Tibial nerve (tissue), 3 donors: ENCODE measurements around the gene SCUBE3.

Source experiments
- CTCF ChIP-seq, 5 experiments: fragments of 200-600 bp in 3 of 5; fragments of 450-650 bp in 2 of 5; sonication (generic) in 3 of 5; IDR thresholded peaks; one replicate each; pipeline ENCODE4 v1.5.1; 2016 to 2019; ENCODE audit warnings: antibody characterized with exemption in 5 of 5, mild to moderate bottlenecking in 3 of 5, moderate library complexity in 2 of 5
- POLR2A ChIP-seq, 2 donors: fragments of 450-650 bp; IDR thresholded peaks; one replicate each; pipeline ENCODE4 v1.6.1; 2017; ENCODE audit warnings: antibody characterized with exemption in 2 of 2, mild to moderate bottlenecking in 2 of 2, moderate library complexity in 2 of 2

DNA sequence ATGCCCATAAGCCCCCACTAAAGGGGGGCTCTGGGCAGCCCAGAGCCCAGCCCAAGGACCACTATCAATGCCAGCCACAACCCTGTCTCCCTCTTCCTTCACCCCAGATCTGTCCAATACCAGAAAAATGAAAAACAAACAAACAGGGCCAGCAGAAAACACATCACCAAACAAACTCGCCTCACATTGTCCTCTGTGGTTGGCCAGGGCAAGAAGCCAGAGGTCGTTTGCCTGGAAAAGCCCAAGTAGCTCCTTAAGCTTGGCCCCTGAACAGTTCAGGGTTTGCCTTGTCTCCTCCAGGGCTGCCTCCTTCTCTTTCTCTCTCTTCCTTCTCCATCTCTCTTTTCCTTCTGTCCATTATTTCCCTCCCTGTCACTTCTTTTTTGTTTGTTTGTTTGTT lies 10.1 kb upstream of the SCUBE3 start:
- TF ChIP-seq POLR2A (IDR thresholded peaks at IDR 0.05), result no peak
- TF ChIP-seq CTCF (IDR thresholded peaks at IDR 0.05), result no peak
